ENCODE results near the gene TBC1D8. TPM values are rescaled to one million over a fixed set of nuclear protein-coding genes. Genes with fewer than 3 reads are reported as not detected.
A peak's percentile ranks its signal among the peaks of the same experiment; 100 is the strongest.

Gene TBC1D8
- total and polyA plus RNA-seq, 2 of the 13 experiments (the other 11 are each of a cell fraction or from before 2014, with no cell fraction given): 45.1 to 95.4 TPM

- peak; percentile 85; the same call in 1 of the 2 replicates for TF ChIP-seq AHDC1 (CRISPR knock-in tag; IDR thresholded peaks at IDR 0.05; ENCODE audit: borderline replicate concordance)
- peak; percentile 60; the same call in 1 of the 2 replicates for TF ChIP-seq ZNF644 (CRISPR knock-in tag; IDR thresholded peaks at IDR 0.05; ENCODE audit: low read depth)
- no peak for TF ChIP-seq ZNF660 (CRISPR knock-in tag; IDR thresholded peaks at IDR 0.05; ENCODE audit: borderline replicate concordance, low read depth)
- peak; percentile 78; the same call in 1 of the 2 replicates for TF ChIP-seq THRA (CRISPR knock-in tag; IDR thresholded peaks at IDR 0.05; ENCODE audit: borderline replicate concordance)
- no peak for TF ChIP-seq JUNB (CRISPR knock-in tag; IDR thresholded peaks at IDR 0.05; ENCODE audit: borderline replicate concordance)
- TF ChIP-seq ZNF629 (CRISPR knock-in tag; conservative IDR thresholded peaks at IDR 0.05): peak; percentile 57
- 0 out of 2 replicates have a peak, but pooled peaks have one; percentile 56 for TF ChIP-seq TOE1 (CRISPR knock-in tag; IDR thresholded peaks at IDR 0.05)
- no peak for TF ChIP-seq ZNF775 (CRISPR knock-in tag; IDR thresholded peaks at IDR 0.05; ENCODE audit: borderline replicate concordance)
- no peak for TF ChIP-seq ETS1 (CRISPR knock-in tag; IDR thresholded peaks at IDR 0.05)
- TF ChIP-seq KLF13 (CRISPR knock-in tag; IDR thresholded peaks at IDR 0.05): no peak
- TF ChIP-seq CERS6 (CRISPR knock-in tag; IDR thresholded peaks at IDR 0.05): no peak
- 0 out of 2 replicates have a peak, but pooled peaks have one; percentile 60 for TF ChIP-seq RELA (CRISPR knock-in tag; IDR thresholded peaks at IDR 0.05)
- TF ChIP-seq KLF6 (CRISPR knock-in tag; IDR thresholded peaks at IDR 0.05): peak; percentile 25; the same call in 1 of the 2 replicates
- TF ChIP-seq ZNF609 (CRISPR knock-in tag; IDR thresholded peaks at IDR 0.05; ENCODE audit: borderline replicate concordance): peak; percentile 81
Measured at GRCh38 chr2:101064868-101065549, 86.2 kb downstream of the TBC1D8 start (continued).

Measured in HepG2 (cell line).